Measurements from ENCODE around the gene GFRA3.

DNA sequence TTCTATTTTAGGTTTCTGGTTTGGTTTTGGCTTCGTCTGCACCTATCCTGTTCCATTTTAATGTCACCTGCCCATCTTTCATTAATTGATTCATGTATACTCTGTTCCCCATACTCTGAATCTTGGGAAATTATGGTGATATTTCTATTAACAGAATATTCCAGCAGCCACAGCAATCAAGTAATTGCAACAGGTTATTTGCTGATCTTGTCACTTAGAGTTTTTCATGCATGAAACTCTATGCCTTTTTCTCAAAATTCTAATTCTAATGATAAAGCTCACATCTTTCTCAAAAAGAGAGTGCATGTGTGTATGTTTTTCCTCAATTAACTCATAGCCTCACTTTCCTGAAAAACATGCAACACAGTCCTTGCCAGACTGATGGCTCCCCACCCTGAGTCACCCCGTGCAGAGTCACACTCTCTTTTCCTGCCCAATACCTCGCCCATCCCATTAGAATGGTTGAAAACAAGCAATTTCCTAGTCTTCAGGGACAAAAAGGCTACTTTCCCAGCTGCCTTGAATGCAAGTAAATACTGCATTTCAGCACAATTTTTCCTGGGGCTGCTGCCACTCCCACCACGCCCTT is 15.6 kb downstream of the GFRA3 start:
- TF ChIP-seq, protein P1, sequence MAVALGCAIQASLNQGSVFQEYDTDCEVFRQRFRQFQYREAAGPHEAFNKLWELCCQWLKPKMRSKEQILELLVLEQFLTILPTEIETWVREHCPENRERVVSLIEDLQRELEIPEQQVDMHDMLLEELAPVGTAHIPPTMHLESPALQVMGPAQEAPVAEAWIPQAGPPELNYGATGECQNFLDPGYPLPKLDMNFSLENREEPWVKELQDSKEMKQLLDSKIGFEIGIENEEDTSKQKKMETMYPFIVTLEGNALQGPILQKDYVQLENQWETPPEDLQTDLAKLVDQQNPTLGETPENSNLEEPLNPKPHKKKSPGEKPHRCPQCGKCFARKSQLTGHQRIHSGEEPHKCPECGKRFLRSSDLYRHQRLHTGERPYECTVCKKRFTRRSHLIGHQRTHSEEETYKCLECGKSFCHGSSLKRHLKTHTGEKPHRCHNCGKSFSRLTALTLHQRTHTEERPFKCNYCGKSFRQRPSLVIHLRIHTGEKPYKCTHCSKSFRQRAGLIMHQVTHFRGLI (tag by site-specific recombination; IDR thresholded peaks at IDR 0.05): no peak
- TF ChIP-seq PRDM1 (tag by site-specific recombination; IDR thresholded peaks at IDR 0.05) (no peak), MEIS1 (CRISPR knock-in tag; IDR thresholded peaks at IDR 0.05; ENCODE audit: borderline replicate concordance) (no peak)
- TF ChIP-seq, protein P2, sequence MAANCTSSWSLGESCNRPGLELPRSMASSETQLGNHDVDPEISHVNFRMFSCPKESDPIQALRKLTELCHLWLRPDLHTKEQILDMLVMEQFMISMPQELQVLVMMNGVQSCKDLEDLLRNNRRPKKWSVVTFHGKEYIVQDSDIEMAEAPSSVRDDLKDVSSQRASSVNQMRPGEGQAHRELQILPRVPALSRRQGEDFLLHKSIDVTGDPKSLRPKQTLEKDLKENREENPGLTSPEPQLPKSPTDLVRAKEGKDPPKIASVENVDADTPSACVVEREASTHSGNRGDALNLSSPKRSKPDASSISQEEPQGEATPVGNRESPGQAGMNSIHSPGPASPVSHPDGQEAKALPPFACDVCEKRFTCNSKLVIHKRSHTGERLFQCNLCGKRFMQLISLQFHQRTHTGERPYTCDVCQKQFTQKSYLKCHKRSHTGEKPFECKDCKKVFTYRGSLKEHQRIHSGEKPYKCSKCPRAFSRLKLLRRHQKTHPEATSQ (tag by site-specific recombination; IDR thresholded peaks at IDR 0.05): no peak
- TF ChIP-seq, protein P3, sequence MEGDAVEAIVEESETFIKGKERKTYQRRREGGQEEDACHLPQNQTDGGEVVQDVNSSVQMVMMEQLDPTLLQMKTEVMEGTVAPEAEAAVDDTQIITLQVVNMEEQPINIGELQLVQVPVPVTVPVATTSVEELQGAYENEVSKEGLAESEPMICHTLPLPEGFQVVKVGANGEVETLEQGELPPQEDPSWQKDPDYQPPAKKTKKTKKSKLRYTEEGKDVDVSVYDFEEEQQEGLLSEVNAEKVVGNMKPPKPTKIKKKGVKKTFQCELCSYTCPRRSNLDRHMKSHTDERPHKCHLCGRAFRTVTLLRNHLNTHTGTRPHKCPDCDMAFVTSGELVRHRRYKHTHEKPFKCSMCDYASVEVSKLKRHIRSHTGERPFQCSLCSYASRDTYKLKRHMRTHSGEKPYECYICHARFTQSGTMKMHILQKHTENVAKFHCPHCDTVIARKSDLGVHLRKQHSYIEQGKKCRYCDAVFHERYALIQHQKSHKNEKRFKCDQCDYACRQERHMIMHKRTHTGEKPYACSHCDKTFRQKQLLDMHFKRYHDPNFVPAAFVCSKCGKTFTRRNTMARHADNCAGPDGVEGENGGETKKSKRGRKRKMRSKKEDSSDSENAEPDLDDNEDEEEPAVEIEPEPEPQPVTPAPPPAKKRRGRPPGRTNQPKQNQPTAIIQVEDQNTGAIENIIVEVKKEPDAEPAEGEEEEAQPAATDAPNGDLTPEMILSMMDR (tag by site-specific recombination; IDR thresholded peaks at IDR 0.05): no peak
- TF ChIP-seq, protein P4, sequence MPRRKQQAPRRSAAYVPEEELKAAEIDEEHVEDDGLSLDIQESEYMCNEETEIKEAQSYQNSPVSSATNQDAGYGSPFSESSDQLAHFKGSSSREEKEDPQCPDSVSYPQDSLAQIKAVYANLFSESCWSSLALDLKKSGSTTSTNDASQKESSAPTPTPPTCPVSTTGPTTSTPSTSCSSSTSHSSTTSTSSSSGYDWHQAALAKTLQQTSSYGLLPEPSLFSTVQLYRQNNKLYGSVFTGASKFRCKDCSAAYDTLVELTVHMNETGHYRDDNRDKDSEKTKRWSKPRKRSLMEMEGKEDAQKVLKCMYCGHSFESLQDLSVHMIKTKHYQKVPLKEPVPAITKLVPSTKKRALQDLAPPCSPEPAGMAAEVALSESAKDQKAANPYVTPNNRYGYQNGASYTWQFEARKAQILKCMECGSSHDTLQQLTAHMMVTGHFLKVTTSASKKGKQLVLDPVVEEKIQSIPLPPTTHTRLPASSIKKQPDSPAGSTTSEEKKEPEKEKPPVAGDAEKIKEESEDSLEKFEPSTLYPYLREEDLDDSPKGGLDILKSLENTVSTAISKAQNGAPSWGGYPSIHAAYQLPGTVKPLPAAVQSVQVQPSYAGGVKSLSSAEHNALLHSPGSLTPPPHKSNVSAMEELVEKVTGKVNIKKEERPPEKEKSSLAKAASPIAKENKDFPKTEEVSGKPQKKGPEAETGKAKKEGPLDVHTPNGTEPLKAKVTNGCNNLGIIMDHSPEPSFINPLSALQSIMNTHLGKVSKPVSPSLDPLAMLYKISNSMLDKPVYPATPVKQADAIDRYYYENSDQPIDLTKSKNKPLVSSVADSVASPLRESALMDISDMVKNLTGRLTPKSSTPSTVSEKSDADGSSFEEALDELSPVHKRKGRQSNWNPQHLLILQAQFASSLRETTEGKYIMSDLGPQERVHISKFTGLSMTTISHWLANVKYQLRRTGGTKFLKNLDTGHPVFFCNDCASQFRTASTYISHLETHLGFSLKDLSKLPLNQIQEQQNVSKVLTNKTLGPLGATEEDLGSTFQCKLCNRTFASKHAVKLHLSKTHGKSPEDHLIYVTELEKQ (tag by site-specific recombination; IDR thresholded peaks at IDR 0.05; ENCODE audit: borderline replicate concordance): no peak

All from HEK293 (cell line).